Measurements from ENCODE around the gene SPIRE1.

The SPIRE1 gene

GRCh38 chr18:12597760-12598159, 60.1 kb downstream of the SPIRE1 start:
- H3K27ac Mint-ChIP-seq = peak overlapping the region; percentile 54

GRCh38 chr18:12595571-12596255, 62.2 kb downstream of the SPIRE1 start:
- H3K9me3 Mint-ChIP-seq (ENCODE audit: low read depth) = no peaks in the 10 kb centered on the region
- no peak overlapping the region for H3K4me3 Mint-ChIP-seq
- no peaks in the 10 kb centered on the region for H3K36me3 Mint-ChIP-seq
- H3K4me1 Mint-ChIP-seq (ENCODE audit: low read depth) = peaks cover 25% of the 10 kb centered on the region
- no peak overlapping the region for H3K27ac Mint-ChIP-seq
- H3K27me3 Mint-ChIP-seq = no peaks in the 10 kb centered on the region

More at GRCh38 chr18:12597760-12598159, 60.1 kb downstream of the SPIRE1 start:
- no peaks in the 10 kb centered on the region for H3K9me3 Mint-ChIP-seq (ENCODE audit: low read depth)
- H3K36me3 Mint-ChIP-seq = no peaks in the 10 kb centered on the region
- H3K27me3 Mint-ChIP-seq = no peaks in the 10 kb centered on the region
- no peak overlapping the region for H3K4me3 Mint-ChIP-seq
- peaks cover 25% of the 10 kb centered on the region for H3K4me1 Mint-ChIP-seq (ENCODE audit: low read depth)

- no peak overlapping the region for H3K27ac Mint-ChIP-seq
- no peaks in the 10 kb centered on the region for H3K27me3 Mint-ChIP-seq
- no peaks in the 10 kb centered on the region for H3K36me3 Mint-ChIP-seq
- H3K4me1 Mint-ChIP-seq (ENCODE audit: low read depth) = peaks cover 21% of the 10 kb centered on the region
- no peak overlapping the region for H3K4me3 Mint-ChIP-seq
- no peaks in the 10 kb centered on the region for H3K9me3 Mint-ChIP-seq (ENCODE audit: low read depth)
Measured at GRCh38 chr18:12593866-12594265, 64.0 kb downstream of the SPIRE1 start.

- Mint-ChIP-seq H3K9me3 (ENCODE audit: low read depth) (no peaks in the 10 kb centered on the region), H3K4me3 (no peak overlapping the region), H3K4me1 (ENCODE audit: low read depth) (peaks cover 14% of the 10 kb centered on the region), H3K27ac (no peak overlapping the region), H3K27me3 (no peaks in the 10 kb centered on the region), H3K36me3 (no peaks in the 10 kb centered on the region)
Measured at GRCh38 chr18:12592597-12593127, 65.2 kb downstream of the SPIRE1 start.

- Mint-ChIP-seq H3K27me3 (no peaks in the 10 kb centered on the region), H3K4me1 (ENCODE audit: low read depth) (no peaks in the 10 kb centered on the region), H3K27ac (no peak overlapping the region), H3K36me3 (no peaks in the 10 kb centered on the region), H3K4me3 (no peak overlapping the region), H3K9me3 (ENCODE audit: low read depth) (no peaks in the 10 kb centered on the region)
Measured at GRCh38 chr18:12589448-12589847, 68.5 kb downstream of the SPIRE1 start.

- no peaks in the 10 kb centered on the region for H3K4me1 Mint-ChIP-seq (ENCODE audit: low read depth)
- H3K27ac Mint-ChIP-seq = no peak overlapping the region
- no peaks in the 10 kb centered on the region for H3K9me3 Mint-ChIP-seq (ENCODE audit: low read depth)
- H3K4me3 Mint-ChIP-seq = no peak overlapping the region
- H3K27me3 Mint-ChIP-seq = no peaks in the 10 kb centered on the region
- H3K36me3 Mint-ChIP-seq = no peaks in the 10 kb centered on the region
Measured at GRCh38 chr18:12586956-12587355, 71.0 kb downstream of the SPIRE1 start.

- H3K27ac Mint-ChIP-seq = no peak overlapping the region
- no peak overlapping the region for H3K4me3 Mint-ChIP-seq
- no peaks in the 10 kb centered on the region for H3K27me3 Mint-ChIP-seq
- H3K9me3 Mint-ChIP-seq (ENCODE audit: low read depth) = no peaks in the 10 kb centered on the region
- H3K36me3 Mint-ChIP-seq = no peaks in the 10 kb centered on the region
- H3K4me1 Mint-ChIP-seq (ENCODE audit: low read depth) = no peaks in the 10 kb centered on the region
Measured at GRCh38 chr18:12585218-12585617, 72.7 kb downstream of the SPIRE1 start.

GRCh38 chr18:12580630-12581342, 77.1 kb downstream of the SPIRE1 start:
- Mint-ChIP-seq H3K27ac (no peak overlapping the region), H3K36me3 (no peaks in the 10 kb centered on the region), H3K9me3 (ENCODE audit: low read depth) (no peaks in the 10 kb centered on the region), H3K4me3 (no peak overlapping the region), H3K4me1 (ENCODE audit: low read depth) (no peaks in the 10 kb centered on the region), H3K27me3 (no peaks in the 10 kb centered on the region)

GRCh38 chr18:12579775-12580174, 78.1 kb downstream of the SPIRE1 start:
- no peaks in the 10 kb centered on the region for H3K9me3 Mint-ChIP-seq (ENCODE audit: low read depth)
- H3K27me3 Mint-ChIP-seq = no peaks in the 10 kb centered on the region
- H3K4me3 Mint-ChIP-seq = no peak overlapping the region
- H3K4me1 Mint-ChIP-seq (ENCODE audit: low read depth) = no peaks in the 10 kb centered on the region
- no peaks in the 10 kb centered on the region for H3K36me3 Mint-ChIP-seq
- no peak overlapping the region for H3K27ac Mint-ChIP-seq

GRCh38 chr18:12577848-12578247, 80.1 kb downstream of the SPIRE1 start:
- Mint-ChIP-seq H3K4me1 (ENCODE audit: low read depth) (no peaks in the 10 kb centered on the region), H3K27ac (no peak overlapping the region), H3K36me3 (no peaks in the 10 kb centered on the region), H3K27me3 (no peaks in the 10 kb centered on the region), H3K9me3 (ENCODE audit: low read depth) (no peaks in the 10 kb centered on the region), H3K4me3 (no peak overlapping the region)

- no peak overlapping the region for H3K4me3 Mint-ChIP-seq
- no peaks in the 10 kb centered on the region for H3K27me3 Mint-ChIP-seq
- H3K36me3 Mint-ChIP-seq = no peaks in the 10 kb centered on the region
- no peak overlapping the region for H3K27ac Mint-ChIP-seq
- H3K4me1 Mint-ChIP-seq (ENCODE audit: low read depth) = no peaks in the 10 kb centered on the region
- H3K9me3 Mint-ChIP-seq (ENCODE audit: low read depth) = no peaks in the 10 kb centered on the region
Measured at GRCh38 chr18:12574494-12575185, 83.3 kb downstream of the SPIRE1 start.

- Mint-ChIP-seq H3K36me3 (no peaks in the 10 kb centered on the region), H3K27ac (no peak overlapping the region), H3K4me3 (no peak overlapping the region), H3K9me3 (ENCODE audit: low read depth) (no peaks in the 10 kb centered on the region), H3K4me1 (ENCODE audit: low read depth) (no peaks in the 10 kb centered on the region), H3K27me3 (no peaks in the 10 kb centered on the region)
Measured at GRCh38 chr18:12571630-12572029, 86.3 kb downstream of the SPIRE1 start.

GRCh38 chr18:12569791-12570190, 88.1 kb downstream of the SPIRE1 start:
- Mint-ChIP-seq H3K27me3 (no peaks in the 10 kb centered on the region), H3K27ac (no peak overlapping the region), H3K36me3 (no peaks in the 10 kb centered on the region), H3K4me3 (no peak overlapping the region), H3K4me1 (ENCODE audit: low read depth) (no peaks in the 10 kb centered on the region), H3K9me3 (ENCODE audit: low read depth) (no peaks in the 10 kb centered on the region)

GRCh38 chr18:12567849-12568248, 90.1 kb downstream of the SPIRE1 start:
- no peak overlapping the region for H3K27ac Mint-ChIP-seq
- H3K4me1 Mint-ChIP-seq (ENCODE audit: low read depth) = no peaks in the 10 kb centered on the region
- H3K36me3 Mint-ChIP-seq = no peaks in the 10 kb centered on the region
- no peak overlapping the region for H3K4me3 Mint-ChIP-seq
- no peaks in the 10 kb centered on the region for H3K9me3 Mint-ChIP-seq (ENCODE audit: low read depth)
- no peaks in the 10 kb centered on the region for H3K27me3 Mint-ChIP-seq

- H3K36me3 Mint-ChIP-seq = no peaks in the 10 kb centered on the region
- H3K4me3 Mint-ChIP-seq = no peak overlapping the region
- peaks cover 4% of the 10 kb centered on the region for H3K9me3 Mint-ChIP-seq (ENCODE audit: low read depth)
- H3K4me1 Mint-ChIP-seq (ENCODE audit: low read depth) = no peaks in the 10 kb centered on the region
- H3K27ac Mint-ChIP-seq = no peak overlapping the region
- no peaks in the 10 kb centered on the region for H3K27me3 Mint-ChIP-seq
Measured at GRCh38 chr18:12564861-12565260, 93.0 kb downstream of the SPIRE1 start.

Measured in activated naive CD8-positive, alpha-beta T cell (primary cell).